Pancreas (tissue), 10 donors: ENCODE results near the gene GTF3C4. TPM values are rescaled to one million over a fixed set of nuclear protein-coding genes. Genes with fewer than 3 reads are reported as not detected.
"Not testable (repeated sequence)": the region's sequence is repeated elsewhere in the genome, so short reads cannot be mapped to it uniquely, and the experiment has no call there.

Experiments used
- ATAC-seq, 4 donors: fragments of 200-7000 bp; cut with Tn5 transposase; one replicate each; pipeline versions ENCODE4 v1.8.0 to v1.9.1; 2020; ENCODE audit warnings: mild to moderate bottlenecking in 4 of 4, moderate library complexity in 4 of 4
- DNase-seq, 6 donors: peaks; one replicate each; pipeline ENCODE4 v3.0.0-alpha.2; 2020
- FAIRE-seq: peaks from 2 replicates; lab custom pipeline; 2012; peaks lifted over from hg19 to GRCh38; lab: Jason Lieb, UNC
- H3K27ac ChIP-seq, 4 donors: fragments of 200-600 bp; sonication (generic); 1 replicate in 3 of 4; 2 replicates in 1 of 4; pipeline versions ENCODE4 v1.5.0 to v1.8.0; 2020
- H3K27me3 ChIP-seq, 4 donors: fragments of 200-600 bp; one replicate each; pipeline ENCODE4 v1.8.0; 2021
- H3K36me3 ChIP-seq, 3 donors: fragments of 200-600 bp; sonication (generic) in 1 of 3; one replicate each; pipeline versions ENCODE4 v1.5.0 to v1.8.0; 2020 to 2021
- H3K4me1 ChIP-seq, 3 donors: fragments of 200-600 bp; one replicate each; pipeline ENCODE4 v1.8.0; 2021
- H3K4me3 ChIP-seq, 4 donors: fragments of 200-600 bp; sonication (generic) in 2 of 4; one replicate each; pipeline versions ENCODE4 v1.5.0 to v1.8.0; 2020 to 2021
- H3K9me3 ChIP-seq, 4 donors: fragments of 200-600 bp; one replicate each; pipeline ENCODE4 v1.8.0; 2021
- WGBS, 2 donors: extraction: QIAGEN DNeasy Blood & Tissue Kit; methylation state at CpG; one replicate each; pipeline ENCODE4 v1.1.7; 2013; 5-methylcytosine and 5-hydroxymethylcytosine counted together
- intact Hi-C, 3 donors: fragments of 100-400 bp; cut with DNase I; formaldehyde crosslinking; loops; one replicate each; pipeline versions ENCODE4 v1.11.1 to v1.14.2; 2022
- polyA plus RNA-seq, 2 donors: library from polyadenylated mRNA; stranded (reverse); fragments of 200-250 nt; gene quantifications; one replicate each; pipeline ENCODE4 v1.2.3, GENCODE V29; 2013
- total RNA-seq, 6 donors: library from RNA; stranded (reverse); fragmentation: NEBNext Ultra II Directional in 4 of 6; extraction: Animal tissue kit (Norgen Biotek cat#: 25700) in 4 of 6; gene quantifications; one replicate each; pipeline versions ENCODE4 v1.2.1 to v1.2.4, GENCODE V29; 2021 to 2023
- TF ChIP-seq, protein P1 (sequence below), 4 donors: fragments of 200-600 bp; sonication (generic) in 3 of 4; IDR thresholded peaks; one replicate each; pipeline versions ENCODE4 v1.5.0 to v1.8.0; 2021; ENCODE audit warnings: antibody characterized with exemption in 4 of 4
- donor health status: healthy with polysubstance abuse.
- donor health status: DM: no; HTN: no; CAD: no; lungs with moderate emphysema.
- donor health status: DM: no; HTN: no; CAD: no.
- donor health status: control.
- donor health status: control.
- donor health status: Bipolar disorder and iron deficiency.
- donor health status: DM: yes; HTN: yes; CAD: no.
- donor health status: DM: no; HTN: no; CAD: no.
- donor health status: DM: no; HTN: no; CAD: no.
- donor health status: DM: yes; HTN: yes; CAD: no.

Gene GTF3C4
- total and polyA plus RNA-seq, 8 donors, result 1.6 to 8.0 (median 5.6) TPM

- no peaks in the 10 kb centered on the region for H3K9me3 ChIP-seq
- H3K36me3 ChIP-seq, result no peaks in the 10 kb centered on the region
- H3K4me3 ChIP-seq, result no peak overlapping the region
- intact Hi-C loops, result no loop called here
- no peak for DNase-seq
- no peaks in the 10 kb centered on the region for H3K4me1 ChIP-seq
- H3K27me3 ChIP-seq, result peaks cover 0 to 3% (median 0%) of the 10 kb centered on the region in 4 donors
- ATAC-seq, result no peak
- FAIRE-seq, result no peak
- TF ChIP-seq, protein P1, sequence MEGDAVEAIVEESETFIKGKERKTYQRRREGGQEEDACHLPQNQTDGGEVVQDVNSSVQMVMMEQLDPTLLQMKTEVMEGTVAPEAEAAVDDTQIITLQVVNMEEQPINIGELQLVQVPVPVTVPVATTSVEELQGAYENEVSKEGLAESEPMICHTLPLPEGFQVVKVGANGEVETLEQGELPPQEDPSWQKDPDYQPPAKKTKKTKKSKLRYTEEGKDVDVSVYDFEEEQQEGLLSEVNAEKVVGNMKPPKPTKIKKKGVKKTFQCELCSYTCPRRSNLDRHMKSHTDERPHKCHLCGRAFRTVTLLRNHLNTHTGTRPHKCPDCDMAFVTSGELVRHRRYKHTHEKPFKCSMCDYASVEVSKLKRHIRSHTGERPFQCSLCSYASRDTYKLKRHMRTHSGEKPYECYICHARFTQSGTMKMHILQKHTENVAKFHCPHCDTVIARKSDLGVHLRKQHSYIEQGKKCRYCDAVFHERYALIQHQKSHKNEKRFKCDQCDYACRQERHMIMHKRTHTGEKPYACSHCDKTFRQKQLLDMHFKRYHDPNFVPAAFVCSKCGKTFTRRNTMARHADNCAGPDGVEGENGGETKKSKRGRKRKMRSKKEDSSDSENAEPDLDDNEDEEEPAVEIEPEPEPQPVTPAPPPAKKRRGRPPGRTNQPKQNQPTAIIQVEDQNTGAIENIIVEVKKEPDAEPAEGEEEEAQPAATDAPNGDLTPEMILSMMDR (IDR thresholded peaks at IDR 0.05), result no peak
- 75 to 80% methylated on average over 23 of the region's 23 CpGs for WGBS, 2 donors
- no peak overlapping the region for H3K27ac ChIP-seq
Observed at GRCh38 chr9:132708769-132709430, 38.6 kb downstream of the GTF3C4 start.

GRCh38 chr9:132710333-132710732 lies 40.1 kb downstream of the GTF3C4 start:
- Histone ChIP-seq H3K4me1 (no peaks in the 10 kb centered on the region), H3K9me3 (no peaks in the 10 kb centered on the region), H3K4me3 (no peak overlapping the region), H3K36me3 (no peaks in the 10 kb centered on the region), H3K27ac (no peak overlapping the region), H3K27me3 (peaks cover 0 to 3% (median 0%) of the 10 kb centered on the region in 4 donors)
- FAIRE-seq, result no peak
- DNase-seq, result no peak
- no peak for ATAC-seq
- WGBS, 2 donors, result 72 to 82% methylated on average over 6 of the region's 6 CpGs
- TF ChIP-seq, protein P1 (IDR thresholded peaks at IDR 0.05), result no peak
- intact Hi-C loops, result no loop called here

DNA sequence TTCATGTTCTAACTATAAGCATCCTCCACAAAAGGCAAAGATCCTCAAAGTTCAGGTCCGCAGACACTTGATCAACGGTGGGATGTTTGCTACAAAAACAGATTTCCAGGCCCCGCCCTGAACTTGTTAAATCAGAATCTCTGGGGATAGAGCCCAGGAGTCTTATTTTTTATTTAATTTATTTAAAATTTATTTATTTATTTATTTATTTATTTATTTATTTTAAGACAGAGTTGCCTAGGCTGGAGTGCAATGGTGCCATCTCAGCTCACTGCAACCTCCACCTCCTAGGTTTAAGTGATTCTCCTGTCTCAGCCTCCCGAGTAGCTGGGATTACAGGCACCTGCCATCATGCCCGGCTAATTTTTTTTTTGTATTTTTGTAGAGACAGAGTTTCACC lies 40.9 kb downstream of the GTF3C4 start:
- H3K27me3 ChIP-seq, H3K27ac ChIP-seq, FAIRE-seq, H3K9me3 ChIP-seq, DNase-seq, ATAC-seq, H3K36me3 ChIP-seq, H3K4me3 ChIP-seq, intact Hi-C loops, H3K4me1 ChIP-seq: not testable (repeated sequence)
- 86 to 91% methylated on average over 5 of the region's 5 CpGs for WGBS, 2 donors

DNA sequence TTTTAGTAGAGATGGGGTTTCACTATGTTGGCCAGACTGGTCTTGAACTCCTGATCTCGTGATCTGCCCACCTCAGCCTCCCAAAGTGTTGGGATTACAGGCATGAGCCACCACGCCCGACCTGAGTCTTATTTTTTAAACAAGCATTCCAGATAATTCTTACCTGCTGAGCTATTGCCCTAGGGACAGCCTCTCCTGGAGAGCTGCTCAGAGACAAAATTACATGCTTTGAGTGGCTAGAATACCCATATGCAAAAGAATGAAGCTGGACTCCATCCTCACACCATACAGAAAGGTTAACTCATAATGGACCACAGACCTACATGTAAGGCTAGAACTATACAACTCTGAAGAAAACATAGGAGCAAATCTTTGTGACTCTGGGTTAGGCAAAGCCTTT lies 41.6 kb downstream of the GTF3C4 start:
- no peak for DNase-seq
- no peaks in the 10 kb centered on the region for H3K36me3 ChIP-seq
- TF ChIP-seq, protein P1 (IDR thresholded peaks at IDR 0.05), result no peak
- intact Hi-C loops, result no loop called here
- no peaks in the 10 kb centered on the region for H3K4me1 ChIP-seq
- no peak for FAIRE-seq
- no peak overlapping the region for H3K27ac ChIP-seq
- WGBS, 2 donors, result 74 to 84% methylated on average over 3 of the region's 3 CpGs
- no peaks in the 10 kb centered on the region for H3K9me3 ChIP-seq
- peaks cover 0 to 3% (median 0%) of the 10 kb centered on the region in 4 donors for H3K27me3 ChIP-seq
- H3K4me3 ChIP-seq, result no peak overlapping the region
- ATAC-seq, result no peak

- 60 to 71% methylated on average over 5 of the region's 5 CpGs for WGBS, 2 donors
- ATAC-seq (no peak), FAIRE-seq (no peak), DNase-seq (no peak)
- H3K36me3 ChIP-seq, result no peaks in the 10 kb centered on the region
- intact Hi-C loops, result no loop called here
- H3K27ac ChIP-seq, result no peak overlapping the region
- H3K27me3 ChIP-seq, result peaks cover 0 to 3% (median 0%) of the 10 kb centered on the region in 4 donors
- H3K9me3 ChIP-seq, result no peaks in the 10 kb centered on the region
- no peaks in the 10 kb centered on the region for H3K4me1 ChIP-seq
- TF ChIP-seq, protein P1 (IDR thresholded peaks at IDR 0.05), result no peak
- H3K4me3 ChIP-seq, result no peak overlapping the region
Observed at GRCh38 chr9:132712753-132713152, 42.5 kb downstream of the GTF3C4 start.
